Mucosa of descending colon (tissue), 3 donors: Measurements from ENCODE around the gene PDE4B. TPM values are rescaled to one million over a fixed set of nuclear protein-coding genes. Genes with fewer than 3 reads are reported as not detected.
A peak's percentile ranks its signal among the peaks of the same experiment; 100 is the strongest.

ENCODE experiments used
- ATAC-seq: fragments of 200-7000 bp; cut with Tn5 transposase; one replicate; pipeline ENCODE4 v1.9.1; 2020; ENCODE audit warnings: mild to moderate bottlenecking, moderate library complexity
- DNase-seq, 3 donors: peaks; one replicate each; pipeline ENCODE4 v3.0.0-alpha.2; 2020
- H3K36me3 ChIP-seq: fragments of 200-600 bp; one replicate; pipeline ENCODE4 v1.8.0; 2021; ENCODE audit warnings: low read depth, mild to moderate bottlenecking
- H3K4me1 ChIP-seq: fragments of 200-600 bp; one replicate; pipeline ENCODE4 v1.8.0; 2021; ENCODE audit warnings: low read depth, mild to moderate bottlenecking
- H3K4me3 ChIP-seq: fragments of 200-600 bp; one replicate; pipeline ENCODE4 v1.8.0; 2021; ENCODE audit warnings: mild to moderate bottlenecking
- H3K9me3 ChIP-seq: fragments of 200-600 bp; one replicate; pipeline ENCODE4 v1.8.0; 2021; ENCODE audit warnings: mild to moderate bottlenecking
- CTCF ChIP-seq: fragments of 200-600 bp; IDR thresholded peaks from one replicate; pipeline ENCODE4 v1.8.0; 2022; ENCODE audit warnings: antibody characterized with exemption, mild to moderate bottlenecking
- intact Hi-C, 2 donors: fragments of 100-400 bp; cut with DNase I in 1 of 2; cut with micrococcal nuclease in 1 of 2; formaldehyde crosslinking; loops; one replicate each; pipeline versions ENCODE4 v1.11.0 to v1.11.1; 2022; cut with DNase I, micrococcal nuclease
- total RNA-seq, 3 donors: library from RNA; stranded (reverse); fragmentation: NEBNext Ultra II Directional in 2 of 3; extraction: Animal tissue kit (Norgen Biotek cat#: 25700) in 2 of 3; gene quantifications; one replicate each; pipeline versions ENCODE4 v1.2.1 to v1.2.4, GENCODE V29; 2021 to 2023
- donor health status: DM: no; HTN: no; CAD: no; lungs with moderate emphysema.
- donor health status: DM: no; HTN: no; CAD: no.
- donor health status: DM: no; HTN: yes; CAD: no.

Gene PDE4B
- total RNA-seq, 3 donors from 2014 or later, result 3.4 to 6.6 (median 4.9) TPM

DNA sequence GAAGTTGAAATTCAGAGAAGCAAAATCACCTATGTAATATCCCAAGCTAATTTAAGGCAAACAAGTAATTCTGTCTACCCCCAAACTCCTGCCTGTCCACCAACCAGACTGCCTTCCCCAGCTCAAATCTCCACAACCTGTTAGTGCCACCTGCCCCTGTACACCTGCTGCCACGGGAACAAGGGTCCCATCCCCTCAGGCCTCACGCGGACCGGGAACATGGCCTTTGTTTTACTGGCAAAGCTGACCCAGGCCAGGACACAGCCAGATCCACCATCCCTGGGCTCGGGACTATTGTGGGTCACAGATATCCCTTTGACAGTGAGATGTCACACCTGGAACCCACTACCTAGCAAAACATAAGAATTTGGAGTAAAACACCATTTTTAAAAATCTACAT is 601.9 kb downstream of the PDE4B start:
- Histone ChIP-seq H3K4me3 (no peak overlapping the region), H3K4me1 (no peaks in the 10 kb centered on the region), H3K36me3 (no peaks in the 10 kb centered on the region), H3K9me3 (no peaks in the 10 kb centered on the region)
- ATAC-seq (no peak), DNase-seq (no peak)
- no peak for TF ChIP-seq CTCF
- intact Hi-C loops, result no loop called here

GRCh38 chr1:66395202-66396061 is 602.7 kb downstream of the PDE4B start:
- DNase-seq (no peak), ATAC-seq (peak; percentile 54)
- H3K4me3 ChIP-seq, result no peak overlapping the region
- intact Hi-C loops, result no loop called here
- H3K36me3 ChIP-seq, result no peaks in the 10 kb centered on the region
- no peak for TF ChIP-seq CTCF
- no peaks in the 10 kb centered on the region for H3K4me1 ChIP-seq
- H3K9me3 ChIP-seq, result no peaks in the 10 kb centered on the region

DNA sequence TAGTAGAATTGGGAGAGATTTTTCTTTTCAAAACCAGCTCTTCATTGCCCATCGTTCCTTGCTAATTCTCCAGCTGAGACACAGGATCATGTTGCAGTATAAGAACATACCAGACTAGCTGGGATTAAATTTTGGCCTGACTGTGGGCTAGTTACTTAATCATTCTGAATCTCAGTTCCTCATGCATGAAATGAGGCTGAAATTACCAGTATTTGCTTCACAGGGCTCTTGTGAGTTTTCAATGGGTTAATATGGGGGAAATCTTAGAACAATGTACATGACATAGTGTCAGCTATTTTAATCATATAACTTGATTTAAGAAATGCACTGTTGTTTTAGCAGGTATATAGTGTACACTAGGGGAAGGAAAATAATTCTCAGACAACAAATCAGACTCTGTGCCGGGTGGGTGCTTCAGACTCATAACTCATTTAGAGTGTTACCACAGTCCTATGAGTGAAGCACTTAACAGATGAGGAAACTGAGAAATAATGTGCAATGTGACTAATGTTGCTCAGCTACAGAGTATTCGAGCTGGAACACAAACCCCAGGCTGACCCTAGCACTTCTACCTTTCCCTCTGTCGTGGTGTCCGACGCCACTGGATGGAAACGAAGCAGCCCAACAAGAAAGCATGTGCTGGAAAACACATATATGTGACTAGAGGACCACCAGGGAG is 603.7 kb downstream of the PDE4B start:
- no peak overlapping the region for H3K4me3 ChIP-seq
- no peaks in the 10 kb centered on the region for H3K4me1 ChIP-seq
- TF ChIP-seq CTCF, result no peak
- H3K36me3 ChIP-seq, result no peaks in the 10 kb centered on the region
- no peaks in the 10 kb centered on the region for H3K9me3 ChIP-seq
- DNase-seq, result no peak
- ATAC-seq, result peak; percentile 36
- intact Hi-C loops, result no loop called here

DNA sequence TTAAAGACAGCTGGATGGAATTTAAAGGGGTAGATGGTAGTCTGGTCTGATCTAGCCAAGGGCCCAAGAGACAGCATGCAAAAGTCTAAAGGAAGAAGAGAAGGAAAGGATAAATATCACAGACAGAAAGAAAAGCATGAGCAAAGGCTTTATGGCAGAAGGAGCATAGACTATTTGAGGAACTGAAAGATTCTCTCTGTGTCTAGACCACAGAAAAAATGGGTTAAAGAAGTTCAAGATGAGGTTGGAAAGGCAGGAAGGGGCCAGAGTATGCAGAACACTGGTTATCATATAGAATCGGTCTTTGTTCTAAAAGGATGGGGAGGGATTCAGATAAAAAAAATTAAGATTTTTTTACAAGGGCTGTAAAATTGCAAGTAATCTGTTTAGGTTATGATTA is 604.5 kb downstream of the PDE4B start:
- TF ChIP-seq CTCF, result no peak
- no peak for DNase-seq
- no peaks in the 10 kb centered on the region for H3K4me1 ChIP-seq
- intact Hi-C loops, result no loop called here
- peak; percentile 49 for ATAC-seq
- no peaks in the 10 kb centered on the region for H3K36me3 ChIP-seq
- H3K4me3 ChIP-seq, result no peak overlapping the region
- no peaks in the 10 kb centered on the region for H3K9me3 ChIP-seq

- no peak for DNase-seq
- TF ChIP-seq CTCF, result no peak
- H3K36me3 ChIP-seq, result no peaks in the 10 kb centered on the region
- no peak for ATAC-seq
- H3K4me3 ChIP-seq, result no peak overlapping the region
- no peaks in the 10 kb centered on the region for H3K4me1 ChIP-seq
- intact Hi-C loops, result no loop called here
- H3K9me3 ChIP-seq, result no peaks in the 10 kb centered on the region
Measured at GRCh38 chr1:66399888-66400529, 607.3 kb downstream of the PDE4B start.
